HG02759 (cell line): ENCODE measurements around the gene UFM1.
A peak's percentile ranks its signal among the peaks of the same experiment; 100 is the strongest.
"Not testable (repeated sequence)": the region's sequence is repeated elsewhere in the genome, so short reads cannot be mapped to it uniquely, and the experiment has no call there.

Source experiments
- ATAC-seq: cut with Tn5 transposase; IDR thresholded peaks from one replicate; pipeline ENCODE4 v1.9.1; 2021; ENCODE audit warnings: mild to moderate bottlenecking, moderate library complexity; ENCODE audit not compliant: unreplicated experiment

UFM1 gene

GRCh38 chr13:38349390-38350113, at the start of gene UFM1:
TSS of gene UFM1 (plus strand) at chr13:38349851. CDS start at chr13:38349920, 69 bp downstream.
- ATAC-seq = peak; percentile 94

DNA sequence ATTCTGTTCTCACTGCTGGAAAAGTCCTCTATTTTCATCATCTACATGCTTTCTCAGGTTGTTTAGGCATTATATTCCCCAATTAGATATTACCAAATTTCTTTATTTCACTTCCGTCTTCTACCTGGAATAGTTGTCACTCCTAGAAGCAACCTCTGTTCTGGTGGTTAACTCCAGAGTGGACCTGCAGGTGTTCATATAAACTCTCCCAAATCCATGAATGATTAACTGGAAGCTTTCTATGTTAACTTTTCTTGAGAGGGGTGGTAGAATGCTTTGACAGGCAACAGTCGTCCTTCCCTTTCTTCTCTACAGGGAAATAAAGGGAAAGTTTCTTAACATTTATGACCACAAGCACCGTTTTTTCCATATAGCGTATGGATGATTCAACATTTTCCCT, 48.4 kb upstream of the UFM1 start:
- no peak for ATAC-seq

DNA sequence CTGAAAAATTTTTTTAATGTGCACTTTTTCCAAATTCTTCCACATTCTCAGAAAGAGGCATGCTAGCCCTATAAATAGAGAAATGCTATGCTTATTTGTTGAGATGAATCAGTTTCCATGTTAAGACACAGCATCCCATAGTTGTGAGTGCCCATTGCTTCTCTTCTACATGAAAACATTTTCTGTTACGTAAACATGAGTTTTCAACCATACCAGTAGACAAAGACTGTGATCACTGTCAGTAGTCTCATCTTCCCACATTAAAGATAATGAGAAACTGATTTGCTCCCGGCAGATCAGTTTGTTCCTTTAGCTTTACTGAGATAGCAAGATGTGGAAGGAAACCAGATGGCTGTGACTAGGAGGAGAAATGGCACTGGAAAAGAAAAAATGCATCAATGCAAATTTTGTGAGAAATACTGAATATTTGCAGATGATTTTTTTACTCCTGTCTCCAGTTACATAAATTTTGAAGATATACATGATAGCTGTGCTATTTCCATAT, 45.8 kb upstream of the UFM1 start:
- no peak for ATAC-seq

DNA sequence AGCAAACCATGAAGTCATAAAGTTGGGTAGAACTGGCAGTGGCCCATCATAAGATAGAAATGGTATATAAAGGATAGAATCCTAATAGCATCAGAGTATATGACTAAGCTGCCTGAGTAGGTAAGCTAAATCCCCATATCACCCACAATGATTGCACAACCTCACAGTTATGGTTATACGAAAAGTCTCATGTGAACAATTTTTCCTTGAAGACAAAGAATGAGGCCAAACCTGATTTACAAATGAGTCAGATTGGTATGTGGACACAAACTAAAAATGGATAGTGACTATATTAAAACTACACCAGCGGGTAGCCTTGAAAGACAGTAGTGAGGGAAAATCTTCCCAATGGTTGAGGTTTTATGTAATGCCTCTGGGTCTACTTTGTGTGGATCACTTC, 40.9 kb upstream of the UFM1 start:
- ATAC-seq = no peak

- no peak for ATAC-seq
These were observed 40.3 kb upstream of the UFM1 start for GRCh38 chr13:38309397-38309796.

- not testable (repeated sequence) for ATAC-seq
These were observed 38.5 kb upstream of the UFM1 start for GRCh38 chr13:38311175-38311574.

DNA sequence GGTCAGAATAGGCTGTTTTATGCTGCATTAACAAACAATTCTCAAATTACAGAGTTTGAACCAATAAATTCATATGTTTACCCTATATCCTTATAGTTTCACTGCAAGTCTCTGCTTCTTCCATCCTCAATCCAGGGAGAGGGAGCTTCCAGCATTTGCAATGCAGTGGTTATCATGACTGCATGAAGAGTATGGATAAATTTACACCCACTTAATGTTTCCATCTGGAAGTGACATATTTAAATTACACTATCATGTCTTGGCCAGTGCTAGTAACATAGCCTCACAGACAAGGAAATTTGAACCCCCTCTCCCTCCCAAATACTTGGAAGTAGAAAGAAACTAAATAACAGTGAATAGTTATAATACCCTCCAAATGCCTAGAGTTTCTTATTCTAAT, 33.5 kb upstream of the UFM1 start:
- no peak for ATAC-seq

GRCh38 chr13:38321654-38322053, 28.0 kb upstream of the UFM1 start:
- no peak for ATAC-seq

DNA sequence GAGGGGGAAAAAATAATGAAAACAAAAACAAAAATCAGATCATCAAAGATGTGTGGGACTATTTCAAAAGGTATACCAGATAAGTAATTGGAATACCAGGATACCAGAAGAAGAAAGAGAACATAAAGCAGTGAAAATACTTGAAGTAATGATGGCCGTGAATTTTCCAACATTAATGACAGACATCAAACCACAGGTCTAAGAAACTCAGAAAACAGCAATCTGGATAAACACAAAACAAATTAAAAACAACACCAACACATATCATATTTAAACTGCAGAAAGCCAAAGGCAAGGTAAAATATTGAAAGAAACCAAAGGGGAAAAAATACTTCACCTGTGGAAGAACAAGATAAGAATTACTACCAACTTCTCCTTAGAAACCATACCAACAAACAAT, 24.2 kb upstream of the UFM1 start:
- ATAC-seq = no peak

- ATAC-seq = no peak
These were observed 21.0 kb upstream of the UFM1 start for GRCh38 chr13:38328699-38329098.

GRCh38 chr13:38334845-38335244, 14.8 kb upstream of the UFM1 start:
- ATAC-seq = no peak

DNA sequence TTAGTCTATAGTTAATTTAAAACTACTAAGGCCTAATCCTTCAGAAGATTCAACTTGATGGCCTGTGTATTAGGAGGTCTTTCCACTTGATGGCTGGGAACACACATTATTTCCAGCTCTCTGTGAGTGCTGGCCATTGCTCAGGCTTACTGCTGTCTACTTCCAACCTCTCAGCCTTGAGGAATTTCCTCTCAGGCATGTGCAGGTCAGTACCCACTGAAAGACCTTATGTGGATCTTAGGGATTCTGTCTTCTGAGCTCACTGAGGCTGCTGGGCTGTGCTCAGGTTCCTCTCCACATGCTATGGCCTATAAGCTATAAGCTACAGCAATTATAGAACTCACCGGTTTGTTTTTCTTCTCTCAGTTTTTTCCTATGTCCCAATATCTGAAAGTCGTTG, 11.6 kb upstream of the UFM1 start:
- no peak for ATAC-seq

DNA sequence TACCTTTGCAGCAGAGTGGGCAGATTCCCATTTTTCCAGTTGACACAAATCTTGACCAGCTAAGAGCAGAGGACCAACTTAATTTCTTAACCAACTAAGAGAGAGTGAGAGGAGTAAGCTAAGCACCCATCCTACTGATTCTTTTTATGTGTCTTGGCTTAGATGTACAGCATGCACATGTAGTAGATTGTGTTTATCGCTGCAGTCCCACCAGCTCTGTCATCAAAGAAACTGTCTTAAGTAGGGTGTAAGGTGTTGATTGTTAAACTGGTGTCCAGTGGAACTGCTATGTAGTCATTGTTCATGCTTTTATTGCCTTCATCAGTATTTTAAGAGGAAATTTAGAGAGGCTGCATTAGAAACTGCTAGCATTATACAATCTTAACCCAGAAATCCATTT, 9.0 kb upstream of the UFM1 start:
- no peak for ATAC-seq

DNA sequence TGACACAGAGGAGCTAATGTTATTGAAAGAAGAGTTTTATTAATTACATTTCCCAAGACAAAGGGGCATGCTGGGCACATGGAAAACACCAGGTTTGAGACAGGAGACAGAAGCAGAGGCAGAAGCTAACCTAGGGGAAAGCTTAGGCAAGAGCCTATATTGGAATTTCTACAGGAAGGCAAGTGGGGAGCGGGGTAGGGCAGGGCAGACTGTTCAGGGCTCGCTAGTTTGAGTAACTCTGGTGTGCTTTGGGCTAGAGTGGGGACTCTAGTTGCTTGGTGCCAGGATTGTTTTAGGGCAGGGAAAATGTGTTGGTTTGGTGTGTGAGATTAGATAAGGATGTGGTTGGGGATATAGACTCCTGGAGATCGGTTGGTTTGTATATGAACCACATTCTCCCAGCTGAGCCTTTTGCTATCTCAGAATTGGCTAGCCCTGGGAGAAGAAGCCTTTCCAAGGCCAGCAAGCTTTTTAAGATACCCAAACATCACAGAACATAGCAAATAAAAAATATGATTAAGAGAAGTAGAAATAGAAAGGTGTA, 8.4 kb upstream of the UFM1 start:
- ATAC-seq = no peak

DNA sequence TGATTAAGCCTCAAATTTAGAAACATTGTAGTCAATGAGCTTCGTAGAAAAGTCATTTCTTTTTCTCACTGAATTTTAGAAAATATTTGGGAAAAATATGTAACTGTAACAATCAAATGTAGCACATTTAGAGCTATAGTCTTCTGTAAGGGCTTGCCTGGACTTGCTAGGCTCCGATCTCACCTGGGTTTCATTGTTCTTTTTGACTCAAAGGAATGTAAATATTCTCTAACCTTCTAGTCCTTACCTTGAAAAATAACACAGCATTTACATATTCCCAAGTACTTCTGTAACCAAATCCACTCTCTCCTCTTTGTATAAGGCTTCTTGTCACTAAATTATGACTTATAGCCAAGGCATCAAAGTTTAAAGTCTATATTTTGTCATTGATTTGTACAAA, 2.9 kb upstream of the UFM1 start:
- ATAC-seq = no peak

- peak; percentile 18 for ATAC-seq
These were observed 726 bp upstream of the UFM1 start for GRCh38 chr13:38348861-38349389.

GRCh38 chr13:38350114-38350617, 515 bp downstream of the UFM1 start:
- ATAC-seq = peak; percentile 35

DNA sequence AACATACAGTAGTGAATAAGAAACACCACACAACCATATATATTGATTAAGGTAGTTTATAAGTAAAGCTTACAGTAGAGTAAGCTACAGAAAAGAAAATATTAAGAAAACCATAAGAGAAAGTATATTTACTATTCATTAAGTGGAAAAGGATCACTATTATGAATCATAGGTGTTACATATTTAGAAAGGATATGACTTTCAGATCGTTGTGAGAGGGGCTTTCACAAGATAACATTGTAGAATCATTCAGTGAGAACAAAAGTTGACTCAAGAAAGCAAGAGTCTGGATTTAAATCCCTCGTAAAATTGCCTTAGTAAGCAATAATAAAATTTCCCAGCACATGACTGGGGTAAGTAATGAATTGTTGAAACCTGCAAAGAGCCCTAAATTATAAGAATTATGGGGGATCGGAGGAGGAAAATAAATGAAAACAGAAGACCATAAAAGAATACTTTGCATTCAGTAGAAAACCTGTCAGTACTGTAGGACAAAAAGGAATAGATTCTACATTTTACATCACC, 6.0 kb downstream of the UFM1 start:
- ATAC-seq = no peak

DNA sequence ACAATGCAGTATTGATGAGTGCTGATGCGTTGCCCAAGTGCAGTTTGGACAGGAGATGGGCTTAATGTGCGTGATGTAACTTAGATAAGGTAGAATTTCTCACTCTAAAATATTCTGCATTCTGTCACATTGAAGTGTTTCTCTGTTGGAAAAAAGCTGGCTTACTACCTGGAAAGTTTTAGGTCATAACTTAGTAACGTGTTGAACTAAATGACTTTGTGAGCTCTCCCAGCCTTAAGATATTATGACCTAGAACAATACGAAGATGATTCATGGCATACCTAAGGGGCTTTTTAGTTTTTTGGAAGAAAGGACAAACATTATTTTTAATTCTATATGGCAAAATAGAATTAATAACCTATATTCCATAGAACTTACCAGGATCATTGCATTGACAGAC, 9.0 kb downstream of the UFM1 start:
- ATAC-seq = no peak

DNA sequence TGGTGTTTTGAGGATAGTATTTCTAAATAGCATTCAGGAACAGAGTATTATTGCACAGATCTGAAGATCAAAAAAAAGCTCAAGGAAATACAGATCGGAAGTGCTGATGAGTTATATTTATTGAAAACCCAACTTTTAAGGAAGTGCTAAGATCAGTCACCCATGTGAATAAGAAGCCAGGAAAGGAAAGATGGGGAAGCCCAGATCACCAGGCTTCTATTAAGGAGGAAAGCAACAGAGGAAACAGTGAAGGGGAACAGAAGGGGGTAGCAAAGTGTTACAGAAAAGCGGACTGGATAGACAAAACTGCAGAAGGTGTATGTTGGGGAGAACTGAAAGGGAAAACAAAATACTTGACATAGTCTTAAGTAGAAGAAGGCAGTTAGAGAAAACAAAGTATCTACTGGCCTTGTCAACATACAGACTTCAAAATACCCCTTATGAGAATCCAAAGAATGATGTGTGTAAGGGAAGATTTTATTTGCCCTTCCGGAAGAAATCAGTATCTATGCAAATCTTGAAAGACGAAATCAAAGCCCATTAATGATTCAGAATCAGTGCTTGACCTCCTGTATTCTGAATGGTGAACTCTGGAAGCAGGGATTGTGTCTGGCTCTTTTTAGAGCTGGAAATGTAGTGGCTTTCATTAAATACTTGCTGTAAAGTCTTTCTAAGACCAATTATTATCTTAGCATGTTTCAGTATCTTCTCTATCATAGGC, 12.1 kb downstream of the UFM1 start:
- ATAC-seq = no peak

- ATAC-seq = no peak
These were observed 13.6 kb downstream of the UFM1 start for GRCh38 chr13:38363219-38363618.
